NCI-H748 treated with DMSO at 0.1 percent for 48 hours (cell line): Measurements from ENCODE around the gene MIAT.

Source experiments
- DNase-seq: peaks from one replicate; lab custom pipeline; 2025; lab: John Stamatoyannopoulos, UW

Gene MIAT

DNA sequence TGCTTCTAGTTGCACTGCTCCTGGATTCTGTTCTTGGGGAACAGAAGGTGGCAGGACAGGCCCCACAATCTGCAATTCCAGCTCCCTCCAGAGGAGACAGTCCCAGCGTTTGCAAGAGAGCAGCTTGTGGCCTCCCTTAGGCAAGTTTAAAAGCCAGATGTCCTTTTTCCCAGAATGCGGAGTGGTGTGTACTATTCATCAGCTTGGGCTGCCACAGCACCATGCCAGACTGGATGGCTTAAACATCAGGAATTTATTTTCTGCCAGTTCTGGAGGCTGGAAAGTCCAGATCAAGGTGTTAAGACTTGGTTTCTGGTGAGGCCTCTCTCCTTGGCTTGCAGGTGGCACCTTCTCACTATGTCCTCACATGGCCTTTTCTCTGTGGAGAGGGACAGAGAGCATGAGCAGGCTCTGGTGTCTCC lies 11.7 kb downstream of the MIAT start:
- DNase-seq, result no peak

DNA sequence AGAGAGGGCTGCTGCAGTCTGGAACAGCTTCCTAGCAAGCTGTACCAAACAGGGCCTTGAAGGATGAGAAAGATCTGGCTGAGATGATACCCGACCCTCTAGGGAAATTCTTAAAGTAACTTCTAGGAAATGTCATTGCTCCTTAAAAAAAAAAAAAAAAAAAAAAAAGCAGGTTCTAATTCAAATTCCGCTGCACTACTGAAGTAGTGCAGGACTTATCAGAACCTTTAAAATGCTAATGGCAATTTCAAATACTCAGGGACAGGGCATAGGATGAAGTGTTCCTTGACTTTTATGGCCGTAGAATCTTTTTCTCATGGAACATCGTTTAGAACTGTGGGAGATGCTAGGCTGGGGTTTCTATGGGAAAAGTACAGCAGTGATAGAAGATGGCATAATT lies 13.1 kb downstream of the MIAT start:
- no peak for DNase-seq

DNA sequence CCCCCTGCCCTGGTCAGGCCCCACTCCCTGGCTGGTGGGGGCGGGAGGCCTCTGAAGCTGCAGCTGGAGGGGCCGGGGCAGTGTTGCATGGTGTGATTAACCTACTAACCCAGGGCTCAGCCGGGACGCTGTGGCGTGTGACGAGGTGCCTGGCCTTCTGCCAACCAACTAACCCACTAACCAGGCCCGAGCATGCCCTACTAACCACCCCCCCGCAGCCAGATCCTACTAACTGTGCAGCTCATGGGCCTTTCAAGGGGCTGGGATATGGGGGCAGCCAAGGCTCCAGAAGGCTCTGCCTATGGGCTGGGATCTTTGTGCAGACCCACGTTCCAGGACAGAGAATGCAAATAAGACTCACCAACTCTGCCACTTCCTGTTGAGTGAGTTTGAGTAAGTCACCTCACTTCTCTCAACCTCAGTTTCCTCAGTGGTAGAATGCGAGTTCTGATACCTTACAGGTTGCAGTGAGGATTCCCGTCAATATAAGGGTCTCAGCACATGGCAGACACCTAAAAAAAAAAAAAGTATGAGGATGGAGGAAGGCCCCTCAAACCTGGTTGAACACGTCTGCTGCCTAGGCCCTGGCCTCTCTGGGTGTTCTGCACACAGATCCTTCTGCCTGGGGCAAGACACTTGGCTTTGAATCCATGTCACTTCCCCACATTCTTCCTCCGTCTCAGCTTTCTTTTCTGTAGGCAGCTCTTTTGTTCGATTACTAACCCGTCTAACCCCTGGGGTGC lies 14.1 kb downstream of the MIAT start:
- DNase-seq, result no peak

DNA sequence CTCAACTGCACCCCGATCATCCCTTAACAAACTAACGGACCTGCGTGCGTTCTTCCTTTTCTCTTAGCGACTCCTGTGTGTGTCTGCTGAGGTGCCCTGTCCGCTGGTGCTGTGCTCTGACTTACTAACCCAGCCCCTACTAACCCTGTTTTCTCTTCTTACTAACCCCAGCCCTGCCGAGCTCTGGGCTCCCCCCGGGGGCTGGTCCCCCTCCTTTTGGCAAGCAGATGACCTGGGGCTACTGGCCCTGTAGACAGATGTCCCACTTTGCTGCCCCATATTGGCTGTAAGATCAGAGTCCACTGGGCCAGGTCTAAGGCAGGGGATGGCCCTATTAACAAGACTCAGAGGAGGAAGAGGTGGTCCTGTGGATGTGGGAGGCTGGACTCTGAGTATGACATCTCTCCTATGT lies 14.7 kb downstream of the MIAT start:
- DNase-seq, result no peak

DNA sequence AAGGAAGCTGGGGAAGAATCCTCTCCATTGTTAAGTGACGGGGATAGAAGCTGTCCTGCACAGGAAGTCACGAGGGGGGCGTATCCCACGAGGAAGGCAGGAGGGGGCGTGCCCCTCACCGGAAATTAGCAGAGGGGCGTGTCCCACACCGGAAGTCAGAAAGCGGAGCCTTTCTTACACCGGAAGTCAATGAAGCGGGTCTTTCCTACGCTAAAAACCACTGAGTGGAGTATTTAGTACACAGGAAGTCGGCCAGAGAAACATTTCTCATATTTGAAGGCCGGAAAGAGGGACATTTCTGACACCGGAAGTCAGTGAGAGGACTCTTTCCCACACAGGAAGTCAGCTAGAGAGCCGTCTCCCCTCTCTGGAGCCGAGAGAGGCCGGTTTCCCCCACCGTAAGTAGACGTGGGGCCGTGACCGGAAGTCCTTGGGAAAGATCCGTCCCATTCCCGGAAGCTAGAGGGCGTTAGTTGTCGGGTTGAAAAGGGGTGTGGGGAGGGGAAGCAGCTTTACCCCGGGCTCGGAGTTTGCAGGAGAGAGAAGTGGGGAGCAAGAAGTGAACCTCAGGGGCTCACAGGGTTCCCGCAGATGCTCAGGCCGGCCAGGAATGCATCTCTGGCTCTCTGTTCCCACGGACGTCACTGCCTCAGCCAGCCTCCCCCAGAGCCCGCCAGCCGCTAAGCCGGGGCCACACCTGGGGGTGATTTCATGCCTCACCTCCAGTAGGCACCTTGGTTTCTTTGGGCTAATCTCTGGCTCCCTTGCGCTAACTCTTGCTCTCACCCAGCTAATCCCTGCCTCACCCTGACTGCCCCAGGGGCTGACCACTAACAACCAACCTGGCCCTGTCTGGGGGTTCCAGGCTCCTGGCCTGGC lies 15.4 kb downstream of the MIAT start:
- peak; percentile 96 for DNase-seq

DNA sequence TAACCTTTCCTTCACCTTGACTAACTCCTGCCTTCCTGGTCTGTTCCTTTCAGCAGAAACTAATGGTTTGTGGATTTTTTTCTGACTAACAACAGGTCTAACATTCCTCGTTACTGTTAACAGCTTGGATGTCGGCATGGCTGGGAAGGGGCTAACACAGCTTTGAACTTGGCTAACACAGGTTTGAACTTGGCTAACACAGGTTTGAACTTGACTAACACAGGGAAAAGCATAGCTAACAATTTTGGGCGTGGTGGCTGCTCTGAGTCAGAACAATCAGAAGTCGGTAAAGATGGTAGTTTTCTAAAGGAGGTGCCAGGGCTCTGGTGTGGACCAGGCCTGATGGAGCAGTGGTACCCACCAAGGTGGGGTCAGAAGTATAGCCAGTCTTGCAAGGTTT lies 16.1 kb downstream of the MIAT start:
- DNase-seq, result no peak

DNA sequence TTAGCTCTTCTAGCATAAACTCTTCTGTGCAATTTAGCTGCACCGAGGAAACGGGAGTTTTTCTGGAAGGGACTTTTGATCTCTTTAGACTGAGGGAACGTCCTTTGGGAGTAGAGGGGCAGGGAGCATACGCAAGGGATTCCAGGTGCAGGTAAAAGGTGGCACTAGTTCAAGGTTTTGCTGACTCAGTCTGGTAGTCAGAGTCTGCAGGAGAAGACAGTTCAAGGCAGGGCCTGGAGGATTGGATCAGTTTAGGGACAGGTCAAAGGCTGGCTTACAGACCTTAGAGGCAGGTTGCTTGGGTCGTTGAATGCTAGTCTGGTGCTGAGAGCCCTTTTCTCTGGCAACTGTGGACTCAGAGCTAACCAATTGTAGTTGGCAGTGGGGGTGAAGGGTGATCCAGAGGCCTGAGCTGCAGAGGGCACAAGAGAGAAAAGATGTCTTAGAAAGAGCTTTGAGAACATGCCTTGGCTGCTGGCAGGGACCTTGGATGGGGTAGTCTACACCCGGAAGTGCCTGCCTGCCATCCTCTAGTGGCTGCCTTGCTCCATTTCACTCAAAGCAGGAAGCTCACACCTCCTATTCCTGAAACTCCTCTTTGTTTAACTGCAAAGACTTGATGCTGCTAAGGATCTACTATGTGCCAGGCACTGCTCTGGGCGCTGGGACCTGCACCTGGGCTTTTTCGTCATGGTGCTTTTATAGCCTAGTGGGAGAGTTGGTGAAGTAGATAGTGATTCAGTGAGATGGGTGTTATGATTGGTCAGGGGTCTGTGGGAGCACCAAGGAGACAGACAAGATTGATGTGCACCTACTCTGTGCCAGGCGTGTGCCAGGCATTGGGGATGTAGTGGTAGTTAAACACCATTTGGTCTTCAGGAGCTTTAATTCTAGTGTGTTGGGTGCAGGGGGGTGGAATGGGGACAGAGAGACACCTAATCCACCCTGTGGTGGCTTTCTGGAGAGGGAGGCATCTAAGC lies 17.1 kb downstream of the MIAT start:
- DNase-seq, result no peak

DNA sequence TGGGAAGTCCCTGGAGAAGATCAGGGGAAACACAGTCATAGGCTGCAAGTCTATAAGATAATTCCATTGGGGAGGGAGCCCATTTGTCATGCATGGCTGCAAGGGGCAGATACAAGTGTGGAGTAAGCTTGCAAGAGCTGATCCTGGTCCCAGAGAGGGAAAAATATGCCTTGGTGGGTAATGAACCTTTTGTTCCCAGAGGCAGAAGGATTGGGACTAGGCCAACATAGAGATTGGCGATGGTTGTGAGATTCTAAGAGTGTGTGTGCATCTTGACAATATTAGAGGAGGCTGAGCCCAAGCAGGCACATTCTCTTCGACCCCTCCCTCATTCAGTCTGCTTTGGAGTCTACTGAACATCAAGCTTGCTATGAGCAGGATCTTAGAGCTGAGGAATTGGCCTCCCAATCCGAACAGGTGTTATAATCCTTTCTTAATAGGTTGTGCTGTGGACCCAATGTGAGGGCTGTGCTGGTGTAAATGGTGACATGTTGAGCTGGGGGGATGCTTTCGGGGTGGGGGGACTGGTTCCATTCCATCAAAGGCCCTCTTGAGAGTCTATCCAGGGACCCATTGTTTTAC lies 18.4 kb downstream of the MIAT start:
- DNase-seq, result no peak

DNA sequence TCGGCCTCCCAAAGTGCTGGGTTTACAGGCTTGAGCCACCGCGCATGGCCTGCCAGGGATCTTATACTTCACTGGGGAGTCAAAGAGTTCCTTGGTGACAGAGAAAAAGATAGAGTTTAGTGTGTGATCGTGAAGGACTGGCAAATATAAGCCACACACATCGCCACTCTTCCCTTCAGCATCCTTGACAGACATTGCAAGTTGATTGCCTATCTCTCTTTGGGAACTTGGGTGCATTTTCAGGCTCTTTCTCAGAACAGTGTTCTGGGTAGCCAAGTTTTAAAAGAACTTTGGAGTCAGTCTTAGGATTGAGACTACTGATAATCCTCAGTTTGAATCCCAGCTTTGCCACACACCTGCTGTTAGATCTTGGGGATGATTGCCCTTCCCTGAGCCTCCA lies 19.8 kb downstream of the MIAT start:
- DNase-seq, result no peak

DNA sequence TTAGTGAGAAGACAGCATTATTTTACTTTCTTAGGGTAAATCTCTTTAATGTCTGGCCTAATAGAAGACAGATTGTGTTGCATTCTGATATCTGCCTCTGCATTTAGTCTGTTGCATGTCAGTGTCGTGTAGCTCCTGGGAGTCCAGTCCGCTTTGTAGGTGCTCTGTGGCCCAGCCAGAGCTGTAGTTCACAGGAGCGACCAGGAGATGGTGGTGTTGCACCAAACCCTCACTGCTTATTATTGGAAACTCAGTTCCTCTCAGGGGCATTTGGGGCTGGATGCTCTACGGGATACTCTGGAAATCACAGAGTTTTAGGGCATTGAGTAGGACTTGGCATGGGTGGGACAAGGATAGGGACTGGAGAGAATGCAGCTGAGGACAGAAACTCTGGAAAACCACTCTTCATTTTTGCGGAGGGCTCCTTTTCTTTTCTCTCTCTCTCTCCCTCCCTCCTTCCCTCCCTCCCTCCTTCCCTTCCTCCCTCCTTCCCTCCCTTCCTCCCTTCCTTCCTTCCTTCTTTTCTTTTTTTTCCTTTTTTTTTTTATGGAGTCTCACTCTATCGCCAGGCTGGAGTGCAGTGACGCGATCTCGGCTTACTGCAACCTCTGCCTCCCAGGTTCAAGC lies 21.7 kb downstream of the MIAT start:
- DNase-seq, result peak; percentile 41

DNA sequence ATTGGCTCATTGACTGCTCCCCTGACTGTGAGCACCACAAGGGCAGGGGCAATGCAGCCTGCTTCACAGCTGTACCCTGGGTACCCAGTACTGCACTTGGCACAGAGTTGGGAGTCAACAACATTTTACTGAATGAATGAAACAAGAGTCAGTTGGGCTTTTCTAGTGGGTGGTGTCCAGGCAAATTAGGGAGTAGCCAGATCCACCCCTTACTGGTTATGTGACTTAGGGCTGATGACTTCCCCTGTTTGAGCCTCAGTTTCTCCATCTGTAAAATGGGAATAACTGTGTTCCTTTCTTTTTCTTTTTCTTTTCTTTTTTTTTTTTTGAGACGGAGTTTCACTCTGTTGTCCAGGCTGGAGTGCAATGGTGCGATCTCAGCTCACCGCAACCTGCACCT lies 23.1 kb downstream of the MIAT start:
- DNase-seq, result no peak

DNA sequence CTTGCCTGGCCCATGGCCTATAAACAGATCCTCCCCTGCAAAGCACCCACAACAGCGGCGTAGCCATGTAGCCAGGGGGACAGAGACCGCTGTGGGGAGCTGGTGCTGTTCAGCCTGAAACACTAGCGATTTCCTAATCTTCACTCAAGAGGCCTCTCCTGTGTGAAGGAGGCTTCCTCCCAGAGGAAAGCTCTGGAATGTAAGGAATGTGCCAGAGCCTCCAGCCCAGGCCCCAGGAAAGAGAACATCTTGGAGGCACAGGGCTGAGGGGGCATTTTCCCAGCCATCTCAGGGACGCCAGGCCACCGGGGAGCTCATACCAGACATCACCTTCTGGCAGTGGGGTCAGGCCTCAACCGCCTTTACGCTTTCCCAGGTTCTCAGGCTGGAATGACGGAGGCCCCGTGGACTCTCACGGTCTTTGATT lies 24.0 kb downstream of the MIAT start:
- no peak for DNase-seq

DNA sequence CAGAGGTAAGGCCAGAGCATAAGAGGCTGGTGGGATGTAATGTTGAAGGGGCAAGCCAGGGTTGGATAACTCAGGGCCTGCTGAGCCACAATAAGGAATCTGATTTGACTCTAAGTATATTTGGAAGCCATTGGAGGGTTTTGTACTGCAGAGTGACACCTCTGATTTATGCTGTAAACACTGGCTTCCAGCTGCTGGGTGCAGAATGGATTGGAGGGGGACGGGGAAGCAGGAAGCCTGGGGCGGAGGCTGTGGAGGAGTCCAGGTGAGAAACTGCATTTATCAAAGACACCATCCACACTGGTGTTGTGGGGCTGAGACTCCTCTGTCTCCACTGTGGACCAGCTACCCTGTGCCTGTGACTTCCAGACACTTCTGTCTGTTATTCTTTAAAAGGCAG lies 26.8 kb downstream of the MIAT start:
- no peak for DNase-seq

DNA sequence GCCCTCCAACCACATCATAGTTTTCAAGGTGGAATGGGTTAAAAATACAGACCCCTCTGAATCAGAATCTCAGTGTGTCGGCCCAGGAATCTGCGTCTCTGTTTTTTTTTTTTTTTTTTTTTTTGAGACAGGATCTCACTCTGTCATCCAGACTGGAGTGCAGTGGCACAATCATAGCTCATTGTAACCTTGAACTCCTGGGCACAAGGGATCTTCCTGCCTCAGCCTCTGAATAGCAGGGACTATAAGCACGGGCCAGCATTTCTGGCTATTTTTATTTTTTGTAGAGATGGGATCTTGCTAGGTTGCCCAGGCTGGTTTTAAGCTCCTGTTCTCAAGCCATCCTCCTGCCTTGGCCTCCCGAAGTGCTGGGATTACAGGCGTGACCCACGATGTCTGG lies 28.2 kb downstream of the MIAT start:
- no peak for DNase-seq

DNA sequence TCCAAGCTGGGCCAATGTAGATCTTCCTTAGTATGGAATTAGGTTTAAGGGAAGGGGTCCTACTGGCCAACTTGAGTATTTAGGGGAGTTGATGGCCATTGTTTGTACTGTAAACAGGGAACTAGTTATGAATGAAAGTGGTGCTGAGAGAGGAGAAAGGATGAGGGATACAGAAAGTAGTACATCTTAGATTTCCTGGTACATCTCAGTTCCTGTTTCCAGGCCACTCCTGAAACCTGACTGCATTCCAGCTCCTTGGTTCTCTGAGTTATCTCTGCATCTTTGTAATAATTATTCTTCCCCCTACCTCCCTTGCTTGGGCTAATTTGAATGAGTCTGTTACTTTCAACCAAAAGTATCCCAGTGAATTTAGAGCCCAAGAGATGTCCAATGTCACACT lies 30.1 kb downstream of the MIAT start:
- DNase-seq, result no peak

DNA sequence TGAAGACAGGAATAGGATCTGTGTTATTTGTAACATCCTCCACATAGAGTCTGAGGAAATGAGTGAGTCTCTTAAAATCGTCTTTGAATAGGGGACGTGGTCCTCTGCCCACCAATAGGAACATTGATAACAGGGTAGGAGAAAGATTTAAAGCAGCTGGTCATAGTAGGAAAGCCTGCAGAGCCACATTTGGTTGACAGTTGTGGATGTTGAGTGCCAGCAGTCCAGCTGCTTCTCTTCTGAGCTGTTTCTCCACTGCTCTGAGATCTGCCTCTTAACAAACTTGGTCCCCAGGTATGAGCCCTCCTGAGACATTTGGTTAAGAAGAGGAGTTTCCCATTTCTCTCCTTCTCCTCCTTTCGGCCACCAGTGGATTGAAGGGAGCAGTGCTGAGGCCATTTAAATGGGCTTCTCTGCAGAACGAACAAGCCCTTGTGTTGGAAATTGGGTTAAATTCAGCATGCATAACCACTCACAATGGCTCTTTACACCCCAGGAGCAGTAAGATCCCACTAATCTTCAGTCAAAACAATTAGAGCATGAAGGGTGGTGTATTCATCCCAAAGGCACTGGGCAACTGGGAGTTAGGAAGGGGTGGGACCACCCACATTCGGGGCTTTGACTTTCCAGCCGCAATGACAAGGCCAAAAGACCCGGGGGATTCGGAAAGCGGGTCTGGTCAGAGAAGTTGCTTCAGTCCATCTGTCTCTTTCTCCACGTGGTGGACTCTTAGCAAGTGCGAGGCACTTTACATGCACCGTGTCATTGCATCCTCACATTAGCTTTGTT lies 32.3 kb downstream of the MIAT start:
- DNase-seq, result no peak

DNA sequence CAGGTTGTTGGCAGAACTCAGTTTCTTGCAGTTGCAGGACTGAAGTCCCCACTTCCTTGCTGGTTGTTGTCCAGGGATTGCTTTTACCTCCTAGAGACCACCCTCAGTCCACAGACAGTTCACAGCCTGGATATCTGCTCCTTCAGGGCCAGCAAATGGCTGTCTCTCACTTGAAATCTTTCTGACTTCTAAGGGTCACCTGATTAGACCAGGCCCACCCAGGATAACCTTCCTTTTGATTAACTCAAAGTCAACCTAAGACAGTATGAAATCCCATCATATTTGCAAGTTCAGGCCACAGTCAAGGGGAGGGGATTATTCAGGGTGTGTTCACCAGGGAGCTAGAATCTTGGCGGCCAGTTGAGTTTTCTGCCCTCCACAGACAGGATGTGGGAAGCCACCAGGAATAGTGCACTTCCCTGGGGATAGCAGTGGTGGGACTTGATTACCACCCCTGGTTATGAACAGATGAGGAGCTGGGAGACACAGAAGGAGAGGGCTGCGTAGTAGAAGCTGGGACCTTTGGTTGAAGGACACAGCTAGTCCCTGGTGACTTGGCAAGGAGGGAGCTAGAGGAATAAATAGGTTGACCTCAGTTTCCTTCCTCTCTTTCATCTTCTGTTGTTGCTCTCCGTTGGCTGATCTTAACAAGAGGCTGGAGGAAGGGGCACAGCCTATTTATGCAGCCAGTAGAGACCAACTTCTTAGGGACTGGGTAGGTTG lies 33.4 kb downstream of the MIAT start:
- no peak for DNase-seq

DNA sequence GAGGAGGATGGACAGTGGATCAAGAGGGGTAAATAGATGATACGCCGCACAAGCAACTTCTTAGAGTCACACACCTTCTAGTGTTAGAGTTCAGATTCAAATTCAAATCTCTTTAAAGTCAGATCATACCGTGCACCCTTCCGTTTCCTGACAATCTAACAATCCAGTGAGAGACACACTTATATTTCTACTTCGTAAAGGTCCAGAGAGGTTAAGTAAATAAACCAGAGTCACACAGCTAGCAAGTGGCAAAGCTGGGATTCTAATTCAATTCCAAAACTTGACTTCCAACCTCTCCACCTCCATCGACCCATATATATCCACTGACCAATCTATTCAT lies 34.0 kb downstream of the MIAT start:
- DNase-seq, result no peak

DNA sequence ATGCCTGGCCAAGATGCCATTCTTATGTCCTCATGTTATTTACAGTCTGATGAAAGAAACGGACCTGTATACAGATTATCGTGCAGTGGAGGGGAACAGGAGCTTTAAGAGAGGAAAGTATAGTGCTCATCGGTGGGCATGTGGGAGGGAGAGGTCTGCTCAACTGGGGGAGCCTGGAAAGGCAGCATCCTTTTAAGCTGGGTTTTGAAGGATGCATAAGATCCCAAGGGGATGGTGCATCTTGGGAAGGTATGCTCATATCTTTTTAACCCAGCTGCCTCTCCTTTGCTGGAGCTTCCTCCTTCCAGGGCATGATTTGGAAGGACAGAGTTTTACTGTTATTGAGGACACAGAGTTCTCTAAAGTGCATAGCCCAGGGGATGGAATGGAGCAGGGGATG lies 34.8 kb downstream of the MIAT start:
- DNase-seq, result no peak

DNA sequence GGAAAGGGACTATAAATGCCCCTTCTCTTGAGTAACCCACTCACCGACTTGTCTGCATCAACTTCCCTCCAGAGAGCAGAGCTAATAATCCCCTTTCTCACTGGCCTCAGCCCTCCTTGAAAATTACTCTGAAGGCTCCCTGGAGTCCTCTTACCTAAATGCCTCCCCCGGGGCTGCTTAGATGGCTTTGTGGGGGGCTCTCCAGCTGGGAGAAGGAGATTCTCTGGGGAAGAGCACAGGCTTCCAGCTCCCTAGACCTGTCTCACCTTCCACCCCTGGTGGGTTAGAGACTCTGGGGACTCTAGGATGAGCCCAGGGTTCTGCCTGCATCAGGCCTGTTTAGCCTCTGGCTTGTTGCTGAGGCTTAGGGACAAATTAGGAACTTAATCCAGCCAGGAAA lies 39.8 kb downstream of the MIAT start:
- DNase-seq, result no peak
